Endothelial cell of umbilical vein (primary cell): Measurements from ENCODE around the gene SGSM1. TPM values are rescaled to one million over a fixed set of nuclear protein-coding genes. Genes with fewer than 3 reads are reported as not detected.

Experiments used
- BruUV-seq: library from RNA; stranded (reverse); fragments of 400-500 nt; replicated peaks from 2 replicates; lab custom pipeline; 2021; lab: Mats Ljungman, UMichigan
- CTCF ChIA-PET: fragments of 300-600, 350-600 bp; sonication (Branson Sonifier 250); formaldehyde crosslinking; loops from one replicate; lab custom pipeline; 2021; ENCODE audit warnings: antibody characterized with exemption, inconsistent platforms; lab: Charles Lee
- POLR2A ChIA-PET: fragments of 300-600, 350-600 bp; sonication (Branson Sonifier 250); formaldehyde crosslinking; loops from one replicate; lab custom pipeline; 2021; ENCODE audit warnings: antibody characterized with exemption, inconsistent platforms; lab: Charles Lee
- DNase-seq: peaks from one replicate; pipeline ENCODE4 v3.0.0-alpha.2; 2011; ENCODE audit warnings: low read depth, low spot score
- FAIRE-seq: peaks from 2 replicates; lab custom pipeline; 2011; peaks lifted over from hg19 to GRCh38; lab: Jason Lieb, UNC
- H2AFZ ChIP-seq: 2 replicates; pipeline ENCODE4 v1.6.0; 2012; ENCODE audit warnings: low read depth, low read length, control low read depth, inconsistent platforms
- H3K27ac ChIP-seq: 2 replicates; pipeline ENCODE4 v1.5.1; 2011; ENCODE audit warnings: low read depth, mild to moderate bottlenecking, control low read depth, low read length, moderate library complexity; ENCODE audit not compliant: insufficient read depth
- H3K27me3 ChIP-seq, 2 experiments: 2 replicates each; pipeline versions ENCODE4 v1.6.0 to v1.6.1; 2011; ENCODE audit warnings: low read length in 2 of 2, mixed read lengths in 1 of 2; ENCODE audit not compliant: control insufficient read depth in 2 of 2, insufficient read depth in 2 of 2
- H3K36me3 ChIP-seq, 2 experiments: 2 replicates in 1 of 2; 3 replicates in 1 of 2; pipeline ENCODE4 v1.5.1; 2011; ENCODE audit warnings: low read length in 2 of 2, mild to moderate bottlenecking in 1 of 2, moderate library complexity in 1 of 2; ENCODE audit not compliant: control insufficient read depth in 2 of 2, insufficient read depth in 2 of 2; ENCODE audit errors: extremely low read depth in 1 of 2
- H3K4me1 ChIP-seq: 3 replicates; pipeline ENCODE4 v1.5.1; 2011; ENCODE audit warnings: mild to moderate bottlenecking, low read length; ENCODE audit not compliant: control insufficient read depth, insufficient read depth; ENCODE audit errors: extremely low read depth
- H3K4me2 ChIP-seq: 2 replicates; pipeline ENCODE4 v1.6.1; 2011; ENCODE audit warnings: low read length, control low read depth, mixed read lengths; ENCODE audit not compliant: insufficient read depth
- H3K4me3 ChIP-seq, 3 experiments: fragments of 200-600 bp in 1 of 3; sonication (generic), shearing (Covaris generic) in 1 of 3; replicated peaks in 1 of 3; 2 replicates each; pipeline ENCODE4 v1.5.1; 2011 to 2016; ENCODE audit warnings: control low read depth in 3 of 3, low read length in 3 of 3, mild to moderate bottlenecking in 2 of 3, inconsistent platforms in 1 of 3, low read depth in 1 of 3, moderate library complexity in 1 of 3; ENCODE audit not compliant: insufficient read depth in 1 of 3
- H3K79me2 ChIP-seq: 2 replicates; pipeline ENCODE4 v1.6.0; 2012; ENCODE audit warnings: low read length, inconsistent platforms; ENCODE audit not compliant: control insufficient read depth, insufficient read depth
- H3K9ac ChIP-seq: replicated peaks from 2 replicates; pipeline ENCODE3; 2011; ENCODE audit warnings: low read length, control low read depth; ENCODE audit not compliant: insufficient read depth; ENCODE audit errors: extremely low read depth
- H3K9me1 ChIP-seq: replicated peaks from 3 replicates; pipeline ENCODE4 v1.6.0; 2011; ENCODE audit warnings: mild to moderate bottlenecking, low read length; ENCODE audit not compliant: control insufficient read depth, insufficient read depth; ENCODE audit errors: extremely low read depth
- H3K9me3 ChIP-seq: replicated peaks from 2 replicates; pipeline ENCODE4 v1.5.1; 2012; ENCODE audit warnings: low read length, inconsistent platforms; ENCODE audit not compliant: control insufficient read depth, insufficient read depth
- H4K20me1 ChIP-seq: replicated peaks from 2 replicates; pipeline ENCODE3; 2011; ENCODE audit warnings: mild to moderate bottlenecking, low read length; ENCODE audit not compliant: control insufficient read depth, insufficient read depth; ENCODE audit errors: extremely low read depth
- EZH2 ChIP-seq: IDR thresholded peaks from 2 replicates; pipeline ENCODE4 v1.6.1; 2012; ENCODE audit warnings: borderline replicate concordance, low read depth, mild to moderate bottlenecking, moderate library complexity, low read length, inconsistent platforms; ENCODE audit not compliant: severe bottlenecking
- FOS ChIP-seq: IDR thresholded peaks from 2 replicates; pipeline ENCODE4 v1.6.1; 2011; ENCODE audit warnings: mild to moderate bottlenecking, low read length, moderate library complexity, borderline replicate concordance; ENCODE audit not compliant: insufficient read depth
- GATA2 ChIP-seq: IDR thresholded peaks from 2 replicates; pipeline ENCODE4 v1.7.0; 2011; ENCODE audit warnings: low read depth, mild to moderate bottlenecking, moderate library complexity, mixed read lengths, low read length; ENCODE audit not compliant: insufficient read length, insufficient read depth
- JUN ChIP-seq: IDR thresholded peaks from 2 replicates; pipeline ENCODE4 v1.6.1; 2011; ENCODE audit warnings: borderline replicate concordance, low read depth; ENCODE audit not compliant: insufficient read length, insufficient read depth
- MAX ChIP-seq: IDR thresholded peaks from 2 replicates; pipeline ENCODE4 v1.6.1; 2011; ENCODE audit not compliant: insufficient read depth, insufficient read length
- MYC ChIP-seq: IDR thresholded peaks from one replicate; pipeline ENCODE4 v1.6.1; 2011; ENCODE audit warnings: mild to moderate bottlenecking, low read depth, low read length
- POLR2A ChIP-seq: IDR thresholded peaks from 2 replicates; pipeline ENCODE4 v1.6.1; 2012; ENCODE audit warnings: low read depth, mild to moderate bottlenecking, control low read depth, low read length
- POLR2AphosphoS5 ChIP-seq: IDR thresholded peaks from 2 replicates; pipeline ENCODE4 v1.6.1; 2012; ENCODE audit warnings: low read depth, mild to moderate bottlenecking, control low read depth, low read length, moderate library complexity; ENCODE audit not compliant: insufficient read depth
- dilution Hi-C: fragments of 300-500 bp; cut with MboI; formaldehyde crosslinking; loops from one replicate; pipeline ENCODE4 v1.15.0; 2019; ENCODE audit warnings: low sequenced_read_pairs; ENCODE audit not compliant: extremely low pct_ligation_motif_present
- intact Hi-C: fragments of 100-400 bp; cut with micrococcal nuclease; formaldehyde crosslinking; loops from one replicate; pipeline ENCODE4 v1.10.0; 2022
- polyA plus RNA-seq, 4 experiments: library from polyadenylated mRNA; depleted of rRNA in 3 of 4; stranded (reverse) in 3 of 4; unstranded in 1 of 4; fragments of >200 nt; gene quantifications; 2 replicates each; pipeline versions ENCODE4 v1.2.1 to v1.2.3, GENCODE V29; 2011 to 2012; ENCODE audit warnings: missing spikeins in 1 of 4
- total RNA-seq: library from RNA; stranded (reverse); gene quantifications from 2 replicates; pipeline ENCODE4 v1.2.3, GENCODE V29; 2021
- TF ChIP-seq, protein P1 (sequence below), 2 donors: IDR thresholded peaks; 1 replicate in 1 of 2; 2 replicates in 1 of 2; pipeline ENCODE4 v1.5.1; 2011; ENCODE audit warnings: low read length in 2 of 2, mild to moderate bottlenecking in 2 of 2, moderate library complexity in 2 of 2, control low read depth in 1 of 2, inconsistent platforms in 1 of 2, low read depth in 1 of 2; ENCODE audit not compliant: insufficient read depth in 1 of 2; ENCODE audit errors: extremely low read depth in 1 of 2

SGSM1 gene
- total and polyA plus RNA-seq, 2 donors (not counting 3 experiments of a cell fraction or from before 2014, with no cell fraction given), result 0.10 to 1.1 TPM

- TF ChIP-seq EZH2, result no peak
- TF ChIP-seq FOS, result no peak
- TF ChIP-seq MYC, result no peak
- TF ChIP-seq JUN, result no peak
- no peak for TF ChIP-seq POLR2AphosphoS5
- TF ChIP-seq, protein P1, sequence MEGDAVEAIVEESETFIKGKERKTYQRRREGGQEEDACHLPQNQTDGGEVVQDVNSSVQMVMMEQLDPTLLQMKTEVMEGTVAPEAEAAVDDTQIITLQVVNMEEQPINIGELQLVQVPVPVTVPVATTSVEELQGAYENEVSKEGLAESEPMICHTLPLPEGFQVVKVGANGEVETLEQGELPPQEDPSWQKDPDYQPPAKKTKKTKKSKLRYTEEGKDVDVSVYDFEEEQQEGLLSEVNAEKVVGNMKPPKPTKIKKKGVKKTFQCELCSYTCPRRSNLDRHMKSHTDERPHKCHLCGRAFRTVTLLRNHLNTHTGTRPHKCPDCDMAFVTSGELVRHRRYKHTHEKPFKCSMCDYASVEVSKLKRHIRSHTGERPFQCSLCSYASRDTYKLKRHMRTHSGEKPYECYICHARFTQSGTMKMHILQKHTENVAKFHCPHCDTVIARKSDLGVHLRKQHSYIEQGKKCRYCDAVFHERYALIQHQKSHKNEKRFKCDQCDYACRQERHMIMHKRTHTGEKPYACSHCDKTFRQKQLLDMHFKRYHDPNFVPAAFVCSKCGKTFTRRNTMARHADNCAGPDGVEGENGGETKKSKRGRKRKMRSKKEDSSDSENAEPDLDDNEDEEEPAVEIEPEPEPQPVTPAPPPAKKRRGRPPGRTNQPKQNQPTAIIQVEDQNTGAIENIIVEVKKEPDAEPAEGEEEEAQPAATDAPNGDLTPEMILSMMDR (IDR thresholded peaks at IDR 0.05; ENCODE audit: extremely low read depth in 1 of 2, insufficient read depth in 1 of 2, low read depth in 1 of 2, low read length in 2 of 2), result no peak
- no peak for TF ChIP-seq MAX
- TF ChIP-seq GATA2, result no peak
- TF ChIP-seq POLR2A, result no peak
- no peak overlapping the region for H3K9ac ChIP-seq
- H3K9me1 ChIP-seq, result peaks cover 2% of the 10 kb centered on the region
- no peak for FAIRE-seq
- H3K9me3 ChIP-seq, result no peaks in the 10 kb centered on the region
- BruUV-seq, result no TSS peak
- no peaks in the 10 kb centered on the region for H3K79me2 ChIP-seq
- DNase-seq, result no peak
- no peak overlapping the region for H2AFZ ChIP-seq
- H3K4me3 ChIP-seq, result no peak overlapping the region
- no peaks in the 10 kb centered on the region for H3K4me1 ChIP-seq
- H3K27ac ChIP-seq, result no peak overlapping the region
- H3K27me3 ChIP-seq, result no peaks in the 10 kb centered on the region
- CTCF ChIA-PET, result interaction anchor here (1.8 to 2.3 kb wide), 2 partner anchors 15 to 63 kb away, joined by 4 to 12 read pairs; no protein-coding TSS in a partner anchor
- intact Hi-C loops, result no loop called here
- no peaks in the 10 kb centered on the region for H3K36me3 ChIP-seq
- dilution Hi-C loops, result no loop called here
- no peak overlapping the region for H3K4me2 ChIP-seq
- H4K20me1 ChIP-seq, result no peaks in the 10 kb centered on the region
- POLR2A ChIA-PET, result no interaction called here
Measured at GRCh38 chr22:24865508-24865907, 59.5 kb downstream of the SGSM1 start.
